ENCODE measurements around the gene SRP14.

GRCh38 chr15:40085266-40085665 is 46.3 kb upstream of the SRP14 start:
- no peak for TF ChIP-seq REST (IDR thresholded peaks at IDR 0.05; ENCODE audit: low read depth)
- no peak for TF ChIP-seq POLR2A (IDR thresholded peaks at IDR 0.05; ENCODE audit: borderline replicate concordance, extremely low read depth, insufficient read depth, insufficient read length)
- TF ChIP-seq POLR2AphosphoS5 (IDR thresholded peaks at IDR 0.05; ENCODE audit: low read depth, low read length): no peak
- no peak for TF ChIP-seq SP1 (IDR thresholded peaks at IDR 0.05; ENCODE audit: low read depth)
